GM18526 (cell line): Measurements from ENCODE around the gene PHF13.

Experiments
- POLR2A ChIP-seq: IDR thresholded peaks from 3 replicates; pipeline ENCODE4 v1.6.1; 2011; ENCODE audit not compliant: insufficient read length; ENCODE audit errors: extremely low read depth

PHF13 gene

DNA sequence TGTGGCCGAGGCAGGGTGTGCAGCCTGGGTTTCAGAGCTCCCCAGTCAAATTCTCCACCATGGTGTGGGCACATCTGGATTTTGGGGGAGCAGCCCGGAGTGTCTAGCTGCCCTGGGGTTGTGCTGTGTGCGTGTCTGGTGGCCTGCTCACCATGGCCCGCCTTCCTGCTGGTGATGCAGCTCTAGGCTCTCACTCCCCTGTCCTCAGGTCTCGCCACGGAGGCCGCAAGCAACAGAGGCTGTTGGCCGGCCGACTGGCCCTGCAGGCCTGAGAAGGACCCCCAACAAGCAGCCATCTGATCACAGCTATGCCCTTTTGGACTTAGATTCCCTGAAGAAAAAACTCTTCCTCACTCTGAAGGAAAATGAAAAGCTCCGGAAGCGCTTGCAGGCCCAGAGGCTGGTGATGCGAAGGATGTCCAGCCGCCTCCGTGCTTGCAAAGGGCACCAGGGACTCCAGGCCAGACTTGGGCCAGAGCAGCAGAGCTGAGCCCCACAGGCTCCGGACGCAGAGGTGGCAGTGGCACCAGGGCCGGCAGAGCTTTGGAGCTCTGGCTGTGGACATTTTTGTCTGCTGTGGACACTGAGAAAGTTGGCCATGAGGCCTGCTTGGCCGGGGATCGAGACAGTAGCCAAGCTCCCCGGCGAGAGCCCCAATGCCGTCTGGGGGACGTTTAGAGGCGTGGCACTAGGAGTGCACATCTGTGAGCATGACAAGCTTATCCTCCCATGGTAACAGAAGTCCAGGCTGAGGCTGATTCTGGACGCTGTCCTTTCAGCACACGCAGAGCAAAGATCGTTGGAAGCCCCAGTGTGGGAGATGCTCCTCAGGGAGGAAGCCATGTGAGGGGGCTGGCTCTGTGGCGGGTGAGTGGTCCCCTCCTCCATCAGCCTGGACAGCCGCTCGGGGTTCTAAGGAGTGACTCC is 19.3 kb downstream of the PHF13 start:
- TF ChIP-seq POLR2A, result no peak

- no peak for TF ChIP-seq POLR2A
These were observed 21.0 kb downstream of the PHF13 start for GRCh38 chr1:6634371-6635052.

DNA sequence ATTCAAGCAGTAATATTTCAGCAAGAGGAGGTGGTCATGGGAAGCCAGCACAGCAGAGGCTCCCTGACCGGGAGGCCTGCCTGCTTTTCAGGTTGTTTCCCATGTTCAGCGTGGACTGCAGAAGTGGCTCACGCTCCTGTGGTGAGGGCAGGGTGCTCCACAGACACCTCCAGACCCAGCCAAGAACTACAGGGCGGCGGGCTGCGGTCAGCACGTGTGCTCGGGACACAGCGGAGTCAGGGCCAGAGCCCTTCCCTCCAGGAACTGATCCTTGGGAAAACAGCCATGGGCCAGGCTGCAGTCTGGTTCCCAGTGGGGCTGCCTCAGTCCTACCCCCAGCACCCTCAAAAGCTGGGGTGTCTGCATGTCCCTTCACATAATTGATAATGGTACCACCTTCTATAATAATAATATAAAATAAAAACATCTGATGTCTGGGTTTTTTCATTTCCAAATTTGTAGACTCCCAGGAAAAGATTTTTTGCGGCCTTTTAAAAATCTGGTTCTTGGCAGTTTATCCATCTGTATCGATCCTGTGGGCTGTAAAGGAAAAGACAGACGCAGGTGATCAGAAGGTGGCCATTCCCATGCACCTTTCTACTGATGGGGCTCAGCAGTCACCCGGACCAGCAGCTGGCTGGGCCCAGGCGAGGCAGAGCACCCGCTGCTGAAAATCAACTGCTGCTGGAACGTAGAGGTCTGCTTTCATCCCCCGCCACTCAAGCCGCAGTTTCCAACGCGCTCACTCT is 21.8 kb downstream of the PHF13 start:
- TF ChIP-seq POLR2A, result no peak

DNA sequence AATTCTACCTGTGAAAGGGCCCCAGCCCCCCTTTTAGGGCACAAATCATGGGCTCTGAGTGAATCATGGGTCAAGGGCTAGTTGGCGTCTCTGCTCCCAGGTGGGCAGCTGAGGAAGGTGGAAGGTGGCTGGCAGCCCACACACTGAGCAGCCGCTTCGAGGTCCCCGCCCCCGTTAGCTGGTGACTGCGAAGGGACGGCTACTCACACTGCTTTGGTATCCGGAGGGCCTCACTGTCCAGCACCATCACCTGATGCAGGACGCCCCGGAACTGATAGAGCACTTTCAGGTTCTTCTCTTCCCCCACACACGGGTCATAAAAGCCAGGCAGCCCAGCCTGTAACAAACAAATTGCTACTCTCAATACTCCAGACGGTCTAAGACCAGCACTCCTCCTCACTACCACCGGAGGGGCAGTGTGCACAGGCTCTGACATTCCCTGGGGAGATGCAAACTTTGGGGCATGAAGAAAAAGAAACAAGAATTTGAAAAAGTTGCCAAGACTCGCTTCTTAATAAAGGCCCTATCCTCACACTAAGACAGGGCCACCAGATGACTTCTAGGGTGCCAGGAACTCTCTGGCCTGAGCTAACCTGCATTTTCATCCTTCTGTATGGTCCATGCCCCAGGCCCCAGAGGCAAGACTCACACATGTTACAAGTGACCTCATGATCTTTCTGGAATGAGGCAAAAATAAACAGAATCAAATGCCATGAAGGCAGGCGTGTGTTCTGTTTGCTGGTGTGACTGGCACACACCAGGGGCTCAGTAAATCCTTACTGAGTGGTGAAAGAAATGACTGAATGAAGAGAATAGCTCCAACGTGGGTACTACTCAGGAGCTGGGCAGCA is 22.6 kb downstream of the PHF13 start:
- no peak for TF ChIP-seq POLR2A

GRCh38 chr1:6637770-6638169 is 24.2 kb downstream of the PHF13 start:
- no peak for TF ChIP-seq POLR2A

DNA sequence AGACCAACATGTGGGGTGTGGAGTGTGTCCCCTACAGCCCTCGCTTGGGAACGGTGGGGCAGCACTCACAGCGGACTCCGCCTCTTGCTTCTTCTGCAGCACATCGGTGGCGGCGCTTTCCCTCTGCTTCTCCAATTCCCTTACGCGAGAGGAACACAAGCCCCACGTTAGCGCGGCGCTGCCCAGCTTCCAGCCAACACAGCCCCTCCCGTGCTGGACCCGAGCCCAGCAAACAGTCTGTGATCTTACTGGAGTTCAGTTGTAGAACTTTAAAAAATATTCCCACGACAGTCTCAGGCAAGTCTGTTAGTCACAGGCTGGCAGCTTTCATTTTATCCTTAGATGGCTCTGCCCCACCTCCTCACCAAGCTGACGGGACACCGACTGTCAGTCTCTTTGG is 24.7 kb downstream of the PHF13 start:
- TF ChIP-seq POLR2A, result no peak

GRCh38 chr1:6645018-6645417 is 31.5 kb downstream of the PHF13 start:
- TF ChIP-seq POLR2A, result no peak

DNA sequence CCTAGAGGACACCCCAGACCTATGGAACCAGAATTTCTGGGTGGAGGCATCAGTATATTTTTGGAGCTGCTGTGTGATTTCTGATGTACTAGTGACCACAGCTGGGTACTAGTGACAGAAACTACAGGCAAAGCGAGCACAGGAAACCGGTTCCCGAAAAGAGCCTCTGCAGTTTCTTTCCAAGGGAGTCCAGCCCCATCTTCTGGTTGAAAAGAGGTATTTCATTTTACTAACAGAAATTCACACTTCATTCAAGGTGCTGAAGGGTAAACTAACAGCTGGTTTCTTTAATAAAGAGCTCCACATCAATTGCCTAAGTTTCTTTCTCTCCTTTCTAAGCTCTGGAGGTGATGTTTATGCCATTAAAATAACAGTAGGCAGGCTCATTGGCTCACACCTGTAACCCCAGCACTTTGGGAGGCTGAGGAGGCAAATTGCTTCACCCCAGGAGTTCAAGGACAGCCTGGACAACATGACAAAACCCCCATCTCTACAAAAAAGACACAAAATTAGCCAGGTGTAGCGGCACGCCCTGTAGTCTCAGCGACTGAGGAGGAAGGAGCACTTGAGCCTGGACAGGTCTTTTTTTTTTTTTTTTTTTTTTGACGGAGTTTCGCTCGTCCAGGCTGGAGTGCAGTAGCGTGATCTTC is 33.1 kb downstream of the PHF13 start:
- no peak for TF ChIP-seq POLR2A

GRCh38 chr1:6648556-6648955 is 35.0 kb downstream of the PHF13 start:
- TF ChIP-seq POLR2A, result no peak

GRCh38 chr1:6651909-6652308 is 38.4 kb downstream of the PHF13 start:
- TF ChIP-seq POLR2A, result no peak

DNA sequence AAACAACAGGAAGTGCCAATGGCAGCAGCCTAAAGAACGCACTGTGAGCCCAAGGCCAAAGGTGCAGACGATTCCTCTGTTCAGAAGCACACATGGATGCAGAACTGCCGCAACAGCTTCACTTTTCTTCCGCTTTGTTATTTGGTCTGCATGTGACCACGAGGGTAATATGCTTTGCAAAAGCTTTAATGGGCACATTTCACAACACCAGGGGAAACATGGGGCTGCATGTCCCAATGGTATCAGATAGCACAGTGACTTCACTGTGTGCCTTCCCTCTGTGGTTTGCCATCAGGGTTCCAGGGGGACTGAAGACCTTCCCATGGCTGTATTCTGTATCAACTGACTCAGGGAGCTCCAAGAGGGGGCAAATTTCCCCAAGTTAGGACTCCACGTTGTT is 39.5 kb downstream of the PHF13 start:
- no peak for TF ChIP-seq POLR2A

GRCh38 chr1:6653436-6654290 is 40.1 kb downstream of the PHF13 start:
- TF ChIP-seq POLR2A, result no peak

GRCh38 chr1:6657138-6657537 is 43.6 kb downstream of the PHF13 start:
- TF ChIP-seq POLR2A, result no peak
